GM12878 (cell line): Measurements from ENCODE around the gene N4BP2L2. TPM values are rescaled to one million over a fixed set of nuclear protein-coding genes. Genes with fewer than 3 reads are reported as not detected.

Experiments used
- ATF3 ChIP-seq: IDR thresholded peaks from 2 replicates; pipeline ENCODE4 v1.6.1; 2011; ENCODE audit warnings: low read depth, mild to moderate bottlenecking, low read length, moderate library complexity, borderline replicate concordance; ENCODE audit errors: extremely low read depth
- GABPA ChIP-seq: IDR thresholded peaks from 2 replicates; pipeline ENCODE4 v1.6.1; 2014; ENCODE audit warnings: antibody characterized with exemption, low read depth, mild to moderate bottlenecking, inconsistent platforms
- IRF3 ChIP-seq: fragments of 450-650 bp; IDR thresholded peaks from 2 replicates; pipeline ENCODE4 v1.6.1; 2014; ENCODE audit warnings: mild to moderate bottlenecking
- KDM1A ChIP-seq: fragments of 200-600 bp; sonication (generic); IDR thresholded peaks from 2 replicates; pipeline ENCODE4 v1.6.1; 2016; ENCODE audit warnings: borderline replicate concordance
- MEF2B ChIP-seq: fragments of 450-650 bp; IDR thresholded peaks from 2 replicates; pipeline ENCODE4 v1.6.1; 2018; ENCODE audit warnings: mild to moderate bottlenecking, moderate library complexity; ENCODE audit not compliant: partially characterized antibody, poor library complexity, severe bottlenecking
- MXI1 ChIP-seq: fragments of 150-350 bp; IDR thresholded peaks from 2 replicates; pipeline ENCODE4 v1.6.1; 2011; ENCODE audit warnings: low read depth, mild to moderate bottlenecking, inconsistent platforms, low read length, improper control_type of control experiment
- NBN ChIP-seq: fragments of 450-650 bp; IDR thresholded peaks from 2 replicates; pipeline ENCODE4 v1.6.1; 2016
- NFIC ChIP-seq: IDR thresholded peaks from 2 replicates; pipeline ENCODE4 v1.6.1; 2012; ENCODE audit warnings: low read depth, mild to moderate bottlenecking, inconsistent platforms, low read length, moderate library complexity
- NR2C2 ChIP-seq: IDR thresholded peaks from 2 replicates; pipeline ENCODE4 v1.6.1; 2011; ENCODE audit warnings: borderline replicate concordance, low read depth; ENCODE audit not compliant: control insufficient read depth, insufficient read length
- POLR2AphosphoS2 ChIP-seq: IDR thresholded peaks from 2 replicates; pipeline ENCODE4 v1.6.1; 2011; ENCODE audit warnings: low read depth, mild to moderate bottlenecking, low read length, improper control_type of control experiment, moderate library complexity
- REST ChIP-seq: IDR thresholded peaks from 2 replicates; pipeline ENCODE4 v1.6.1; 2012; ENCODE audit warnings: mild to moderate bottlenecking, low read depth, low read length
- SIN3A ChIP-seq: IDR thresholded peaks from 2 replicates; pipeline ENCODE4 v1.6.1; 2012; ENCODE audit warnings: low read depth, low read length, improper control_type of control experiment
- SMARCA5 ChIP-seq: fragments of 450-650 bp; IDR thresholded peaks from 2 replicates; pipeline ENCODE4 v1.6.1; 2017; ENCODE audit warnings: mild to moderate bottlenecking
- SREBF1 ChIP-seq: IDR thresholded peaks from 2 replicates; pipeline ENCODE4 v1.6.1; 2012; ENCODE audit warnings: mild to moderate bottlenecking, low read length
- ZNF622 ChIP-seq: fragments of 450-650 bp; IDR thresholded peaks from 2 replicates; pipeline ENCODE4 v1.6.1; 2017; ENCODE audit warnings: mild to moderate bottlenecking, inconsistent platforms
- polyA plus RNA-seq, 11 experiments: library from polyadenylated mRNA; depleted of rRNA in 4 of 11; unstranded in 6 of 11; stranded (reverse) in 5 of 11; fragments of >200 nt; fragmentation: Nextera tagmentation in 4 of 11; fragmentation: Illumina TruSeq in 1 of 11; extraction: Ambion mirVana in 4 of 11; extraction: Trizol in 1 of 11; gene quantifications; 1 replicate in 1 of 11; 2 replicates in 10 of 11; pipeline versions ENCODE4 v1.2.1 to v1.2.3, GENCODE V29; 2011 to 2016; ENCODE audit warnings: inconsistent platforms in 2 of 11, missing spikeins in 2 of 11, low read depth in 1 of 11
- total RNA-seq, 4 experiments: library from RNA; depleted of rRNA in 3 of 4; stranded (reverse); fragments of >200 nt in 3 of 4; fragmentation: Illumina TruSeq in 1 of 4; extraction: Trizol in 1 of 4; gene quantifications; 2 replicates each; pipeline versions ENCODE4 v1.2.1 to v1.2.3, GENCODE V29; 2013 to 2021
- TF ChIP-seq, protein P1 (sequence below): fragments of 450-650 bp; IDR thresholded peaks from 2 replicates; pipeline ENCODE4 v1.6.1; 2018; ENCODE audit warnings: borderline replicate concordance, mild to moderate bottlenecking; ENCODE audit not compliant: partially characterized antibody
- TF ChIP-seq, protein P2 (sequence below): IDR thresholded peaks from 2 replicates; pipeline ENCODE4 v1.6.1; 2012; ENCODE audit warnings: low read depth, low read length, improper control_type of control experiment

Gene N4BP2L2
- total and polyA plus RNA-seq, 10 of the 15 experiments (the other 5 are each of a cell fraction or from before 2014, with no cell fraction given) = 41.7 to 87.1 (median 61.2) TPM

DNA sequence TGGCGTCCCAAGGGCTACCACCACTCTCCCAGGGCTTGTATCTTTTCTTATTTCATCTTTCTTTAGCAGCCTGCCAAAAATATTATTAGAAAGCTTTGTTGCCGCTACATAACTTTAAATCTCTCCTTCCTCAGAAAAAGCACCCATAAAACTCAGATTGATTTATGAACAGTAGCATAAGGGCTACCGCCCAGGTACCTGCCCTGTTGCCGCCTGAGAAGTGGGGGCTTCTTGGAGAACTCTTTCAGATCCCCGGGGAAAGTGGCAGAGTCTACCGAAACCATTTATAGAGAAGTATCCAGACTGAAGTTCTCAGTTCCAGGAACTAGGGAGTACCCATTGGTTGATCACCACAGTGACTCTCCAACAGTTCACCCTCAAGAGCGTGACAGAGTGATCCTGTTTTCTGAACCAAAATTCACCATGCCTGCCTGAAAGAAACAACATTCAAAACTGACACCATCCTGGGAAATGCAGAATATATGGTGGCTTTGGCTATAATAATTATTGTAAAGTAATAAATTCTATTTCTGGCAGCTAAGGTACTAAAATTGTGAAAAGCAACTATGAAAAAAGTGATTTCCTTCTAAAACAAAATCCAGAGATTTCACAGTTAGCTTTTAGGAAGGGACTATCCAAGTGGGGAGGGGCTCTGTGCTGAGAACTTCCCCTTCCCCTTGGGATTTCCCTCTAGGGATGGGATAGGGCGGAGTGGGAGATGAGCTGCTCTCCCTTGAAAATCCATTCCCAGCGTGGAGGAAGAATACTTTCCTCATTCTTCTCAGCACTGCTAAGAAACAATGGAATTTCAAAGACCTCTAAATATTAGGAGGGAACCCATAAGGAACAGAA is 109.8 kb downstream of the N4BP2L2 start (continued):
- TF ChIP-seq IRF3 (no peak), NBN (no peak), SREBF1 (no peak), SMARCA5 (0 out of 2 replicates have a peak, but pooled peaks have one; percentile 22), REST (no peak), KDM1A (no peak), MEF2B (peak; percentile 65), ZNF622 (no peak), ATF3 (no peak), NR2C2 (no peak), POLR2AphosphoS2 (no peak), SIN3A (no peak; the same call in 1 of the 2 replicates), NFIC (peak; percentile 41; the same call in 1 of the 2 replicates), GABPA (no peak), MXI1 (no peak)
- TF ChIP-seq, protein P1, sequence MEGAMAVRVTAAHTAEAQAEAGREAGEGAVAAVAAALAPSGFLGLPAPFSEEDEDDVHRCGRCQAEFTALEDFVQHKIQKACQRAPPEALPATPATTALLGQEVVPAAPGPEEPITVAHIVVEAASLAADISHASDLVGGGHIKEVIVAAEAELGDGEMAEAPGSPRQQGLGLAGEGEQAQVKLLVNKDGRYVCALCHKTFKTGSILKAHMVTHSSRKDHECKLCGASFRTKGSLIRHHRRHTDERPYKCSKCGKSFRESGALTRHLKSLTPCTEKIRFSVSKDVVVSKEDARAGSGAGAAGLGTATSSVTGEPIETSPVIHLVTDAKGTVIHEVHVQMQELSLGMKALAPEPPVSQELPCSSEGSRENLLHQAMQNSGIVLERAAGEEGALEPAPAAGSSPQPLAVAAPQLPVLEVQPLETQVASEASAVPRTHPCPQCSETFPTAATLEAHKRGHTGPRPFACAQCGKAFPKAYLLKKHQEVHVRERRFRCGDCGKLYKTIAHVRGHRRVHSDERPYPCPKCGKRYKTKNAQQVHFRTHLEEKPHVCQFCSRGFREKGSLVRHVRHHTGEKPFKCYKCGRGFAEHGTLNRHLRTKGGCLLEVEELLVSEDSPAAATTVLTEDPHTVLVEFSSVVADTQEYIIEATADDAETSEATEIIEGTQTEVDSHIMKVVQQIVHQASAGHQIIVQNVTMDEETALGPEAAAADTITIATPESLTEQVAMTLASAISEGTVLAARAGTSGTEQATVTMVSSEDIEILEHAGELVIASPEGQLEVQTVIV = no peak
- TF ChIP-seq, protein P2, sequence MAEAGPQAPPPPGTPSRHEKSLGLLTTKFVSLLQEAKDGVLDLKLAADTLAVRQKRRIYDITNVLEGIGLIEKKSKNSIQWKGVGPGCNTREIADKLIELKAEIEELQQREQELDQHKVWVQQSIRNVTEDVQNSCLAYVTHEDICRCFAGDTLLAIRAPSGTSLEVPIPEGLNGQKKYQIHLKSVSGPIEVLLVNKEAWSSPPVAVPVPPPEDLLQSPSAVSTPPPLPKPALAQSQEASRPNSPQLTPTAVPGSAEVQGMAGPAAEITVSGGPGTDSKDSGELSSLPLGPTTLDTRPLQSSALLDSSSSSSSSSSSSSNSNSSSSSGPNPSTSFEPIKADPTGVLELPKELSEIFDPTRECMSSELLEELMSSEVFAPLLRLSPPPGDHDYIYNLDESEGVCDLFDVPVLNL = no peak
